Measurements from ENCODE around the gene PARP12. TPM values are rescaled to one million over a fixed set of nuclear protein-coding genes. Genes with fewer than 3 reads are reported as not detected.

PARP12 gene
- total and polyA plus RNA-seq, 9 of the 15 experiments (the other 6 are each of a cell fraction or from before 2014, with no cell fraction given), result 4.6 to 40.4 (median 23.5) TPM

DNA sequence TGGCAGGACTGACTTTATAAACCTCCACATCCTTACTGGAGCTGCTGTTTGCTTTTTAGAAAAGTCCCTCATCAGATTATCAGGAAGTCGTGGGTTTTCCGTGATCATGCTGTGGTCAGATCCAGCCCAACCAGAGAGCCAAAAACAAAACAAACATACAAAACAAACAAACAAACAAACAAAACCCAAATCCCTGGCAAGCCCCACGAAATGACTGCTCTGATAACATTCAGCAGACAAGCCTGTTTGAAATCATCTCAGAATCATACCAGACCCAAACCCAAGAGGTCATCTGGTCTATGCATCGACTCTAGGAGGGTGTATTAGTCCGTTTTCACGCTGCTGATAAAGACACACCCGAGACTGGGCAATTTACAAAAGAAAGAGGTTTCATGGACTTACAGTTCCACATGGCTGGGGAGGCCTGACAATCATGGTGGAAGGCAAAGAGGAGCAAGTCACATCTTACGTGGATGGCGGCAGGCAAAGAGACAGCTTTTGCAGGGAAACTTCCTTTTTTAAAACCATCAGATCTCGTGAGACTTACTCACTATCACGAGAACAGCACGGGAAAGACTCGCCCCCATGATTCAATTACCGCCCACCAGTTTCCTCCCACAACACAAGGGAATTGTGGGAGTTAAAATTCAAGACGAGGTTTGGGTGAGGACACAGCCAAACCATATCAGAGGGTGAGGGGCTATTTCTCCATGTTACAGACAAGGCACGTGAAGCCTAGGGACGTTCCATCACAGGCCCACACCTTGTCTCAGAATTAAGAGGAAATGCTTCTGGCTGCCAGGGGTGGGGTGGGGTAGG, 85.7 kb downstream of the PARP12 start (continued):
- TF ChIP-seq, protein P1, sequence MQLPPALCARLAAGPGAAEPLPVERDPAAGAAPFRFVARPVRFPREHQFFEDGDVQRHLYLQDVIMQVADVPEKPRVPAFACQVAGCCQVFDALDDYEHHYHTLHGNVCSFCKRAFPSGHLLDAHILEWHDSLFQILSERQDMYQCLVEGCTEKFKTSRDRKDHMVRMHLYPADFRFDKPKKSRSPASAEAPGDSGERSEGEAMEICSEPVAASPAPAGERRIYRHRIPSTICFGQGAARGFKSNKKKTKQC (CRISPR knock-in tag; IDR thresholded peaks at IDR 0.05), result no peak; the same call in 1 of the 2 replicates
- TF ChIP-seq POU5F1 (IDR thresholded peaks at IDR 0.05; ENCODE audit: borderline replicate concordance, low read depth, low read length, partially characterized antibody) (no peak), ZNF79 (CRISPR knock-in tag; IDR thresholded peaks at IDR 0.05; ENCODE audit: low read depth) (no peak), PATZ1 (CRISPR knock-in tag; IDR thresholded peaks at IDR 0.05; ENCODE audit: borderline replicate concordance) (0 out of 2 replicates have a peak, but pooled peaks have one; percentile 7), RBM22 (IDR thresholded peaks at IDR 0.05; ENCODE audit: low read depth, low read length, poor library complexity, severe bottlenecking) (no peak), FUS (optimal IDR thresholded peaks at IDR 0.05; ENCODE audit: low read depth, low read length) (no peak), YY1 (IDR thresholded peaks at IDR 0.05; ENCODE audit: borderline replicate concordance in 1 of 3, control insufficient read depth in 1 of 3, extremely low read depth in 1 of 3, insufficient read depth in 3 of 3, insufficient read length in 1 of 3, insufficient replicate concordance in 2 of 3, low read depth in 1 of 3, low read length in 2 of 3) (peak in 1 of 3 experiments; percentile 67), COPS2 (conservative IDR thresholded peaks at IDR 0.05) (no peak), SFPQ (IDR thresholded peaks at IDR 0.05; ENCODE audit: low read depth, low read length) (no peak), HNRNPL (IDR thresholded peaks at IDR 0.05; ENCODE audit: low read depth, low read length) (no peak), ETV6 (IDR thresholded peaks at IDR 0.05; ENCODE audit: borderline replicate concordance in 1 of 2, low read depth in 2 of 2, low read length in 1 of 2) (no peak; a peak in 1 of 4 replicates), ETV6 (CRISPR knock-in tag; IDR thresholded peaks at IDR 0.05; ENCODE audit: borderline replicate concordance) (0 out of 2 replicates have a peak, but pooled peaks have one; percentile 52), MAFK (IDR thresholded peaks at IDR 0.05; ENCODE audit: low read length) (no peak)
- TF ChIP-seq, protein P2, sequence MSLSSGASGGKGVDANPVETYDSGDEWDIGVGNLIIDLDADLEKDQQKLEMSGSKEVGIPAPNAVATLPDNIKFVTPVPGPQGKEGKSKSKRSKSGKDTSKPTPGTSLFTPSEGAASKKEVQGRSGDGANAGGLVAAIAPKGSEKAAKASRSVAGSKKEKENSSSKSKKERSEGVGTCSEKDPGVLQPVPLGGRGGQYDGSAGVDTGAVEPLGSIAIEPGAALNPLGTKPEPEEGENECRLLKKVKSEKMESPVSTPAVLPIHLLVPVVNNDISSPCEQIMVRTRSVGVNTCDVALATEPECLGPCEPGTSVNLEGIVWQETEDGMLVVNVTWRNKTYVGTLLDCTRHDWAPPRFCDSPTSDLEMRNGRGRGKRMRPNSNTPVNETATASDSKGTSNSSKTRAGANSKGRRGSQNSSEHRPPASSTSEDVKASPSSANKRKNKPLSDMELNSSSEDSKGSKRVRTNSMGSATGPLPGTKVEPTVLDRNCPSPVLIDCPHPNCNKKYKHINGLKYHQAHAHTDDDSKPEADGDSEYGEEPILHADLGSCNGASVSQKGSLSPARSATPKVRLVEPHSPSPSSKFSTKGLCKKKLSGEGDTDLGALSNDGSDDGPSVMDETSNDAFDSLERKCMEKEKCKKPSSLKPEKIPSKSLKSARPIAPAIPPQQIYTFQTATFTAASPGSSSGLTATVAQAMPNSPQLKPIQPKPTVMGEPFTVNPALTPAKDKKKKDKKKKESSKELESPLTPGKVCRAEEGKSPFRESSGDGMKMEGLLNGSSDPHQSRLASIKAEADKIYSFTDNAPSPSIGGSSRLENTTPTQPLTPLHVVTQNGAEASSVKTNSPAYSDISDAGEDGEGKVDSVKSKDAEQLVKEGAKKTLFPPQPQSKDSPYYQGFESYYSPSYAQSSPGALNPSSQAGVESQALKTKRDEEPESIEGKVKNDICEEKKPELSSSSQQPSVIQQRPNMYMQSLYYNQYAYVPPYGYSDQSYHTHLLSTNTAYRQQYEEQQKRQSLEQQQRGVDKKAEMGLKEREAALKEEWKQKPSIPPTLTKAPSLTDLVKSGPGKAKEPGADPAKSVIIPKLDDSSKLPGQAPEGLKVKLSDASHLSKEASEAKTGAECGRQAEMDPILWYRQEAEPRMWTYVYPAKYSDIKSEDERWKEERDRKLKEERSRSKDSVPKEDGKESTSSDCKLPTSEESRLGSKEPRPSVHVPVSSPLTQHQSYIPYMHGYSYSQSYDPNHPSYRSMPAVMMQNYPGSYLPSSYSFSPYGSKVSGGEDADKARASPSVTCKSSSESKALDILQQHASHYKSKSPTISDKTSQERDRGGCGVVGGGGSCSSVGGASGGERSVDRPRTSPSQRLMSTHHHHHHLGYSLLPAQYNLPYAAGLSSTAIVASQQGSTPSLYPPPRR (CRISPR knock-in tag; IDR thresholded peaks at IDR 0.05; ENCODE audit: borderline replicate concordance), result no peak

All from K562 (cell line).